Measurements from ENCODE around the gene HTR7.

GRCh38 chr10:90751107-90751997, 106.5 kb downstream of the HTR7 start:
- TF ChIP-seq CTCF (conservative IDR thresholded peaks at IDR 0.05; ENCODE audit: low read depth, low read length) = peak; percentile 82
- TF ChIP-seq EZH2 (IDR thresholded peaks at IDR 0.05; ENCODE audit: low read length, unreplicated experiment) = no peak

Data from PC-3 (cell line).